ENCODE results near the gene MPG.

Gene MPG

DNA sequence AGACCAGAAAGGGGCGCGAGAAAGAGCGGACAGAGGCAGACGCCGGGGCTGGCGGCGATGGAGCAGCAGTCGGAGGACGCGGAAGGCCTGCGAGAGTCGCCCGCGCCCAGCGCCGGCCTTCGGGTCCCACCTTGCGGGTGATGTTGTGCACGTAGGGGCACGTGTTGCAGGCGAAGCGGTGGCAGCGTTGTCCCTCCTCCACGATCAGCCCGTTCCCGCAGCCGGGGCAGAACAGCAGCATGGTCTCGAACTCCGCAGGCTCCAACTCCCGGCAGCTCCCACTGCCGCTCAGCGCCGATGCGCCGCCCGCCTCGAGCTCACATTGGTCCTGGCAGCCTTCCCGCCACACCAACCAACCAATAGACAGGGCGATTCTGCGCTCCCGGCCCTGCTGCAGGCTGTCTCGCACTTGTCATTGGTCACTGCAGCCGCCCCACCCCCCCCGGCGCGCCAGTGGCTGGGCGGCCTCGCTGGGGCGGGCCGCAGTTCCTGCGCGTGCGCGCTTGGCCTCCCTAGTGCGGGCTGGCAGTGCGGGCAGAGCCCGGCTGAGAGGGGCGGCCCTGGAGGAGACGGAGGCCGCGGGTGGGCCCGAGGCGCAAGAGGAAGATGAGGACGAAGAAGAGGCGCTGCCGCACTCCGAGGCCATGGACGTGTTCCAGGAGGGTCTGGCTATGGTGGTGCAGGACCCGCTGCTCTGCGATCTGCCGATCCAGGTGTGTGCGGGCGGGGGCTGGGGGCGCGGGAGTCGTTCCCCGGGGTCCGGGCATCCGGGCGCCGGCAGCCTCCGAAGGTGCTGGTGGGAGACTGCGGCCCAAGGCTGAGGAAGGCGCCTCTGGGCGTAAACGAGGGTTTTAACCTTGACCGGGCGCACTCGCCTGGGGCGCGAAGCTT, 24.4 kb upstream of the MPG start, which contains the start of the genes POLR3K and SNRNP25:
TSS of gene POLR3K (minus strand) at position 263 of the 891 bp plus-strand sequence. CDS start at position 241, 22 bp downstream.
TSS of gene SNRNP25 (plus strand) at position 483 of the 891 bp plus-strand sequence. CDS start at position 672, 189 bp downstream.
- peak; percentile 93 to 99 for DNase-seq

DNA sequence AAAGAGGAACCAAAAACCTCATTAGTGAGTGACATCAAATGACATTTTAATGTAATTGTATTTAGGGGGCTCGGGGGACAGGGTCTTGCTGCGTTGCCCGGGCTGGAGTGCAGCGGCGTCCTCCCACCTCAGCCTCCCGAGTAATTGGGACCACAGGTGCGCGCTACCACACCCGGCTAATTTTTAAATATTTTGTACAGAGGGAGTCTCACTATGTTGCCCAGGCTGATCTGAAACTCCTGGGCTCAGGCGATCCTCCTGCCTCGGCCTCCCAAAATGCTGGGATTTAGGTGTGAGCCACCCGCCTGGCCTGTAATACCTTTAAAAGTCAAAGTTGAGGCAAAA, 23.8 kb upstream of the MPG start:
- no peak for DNase-seq

DNA sequence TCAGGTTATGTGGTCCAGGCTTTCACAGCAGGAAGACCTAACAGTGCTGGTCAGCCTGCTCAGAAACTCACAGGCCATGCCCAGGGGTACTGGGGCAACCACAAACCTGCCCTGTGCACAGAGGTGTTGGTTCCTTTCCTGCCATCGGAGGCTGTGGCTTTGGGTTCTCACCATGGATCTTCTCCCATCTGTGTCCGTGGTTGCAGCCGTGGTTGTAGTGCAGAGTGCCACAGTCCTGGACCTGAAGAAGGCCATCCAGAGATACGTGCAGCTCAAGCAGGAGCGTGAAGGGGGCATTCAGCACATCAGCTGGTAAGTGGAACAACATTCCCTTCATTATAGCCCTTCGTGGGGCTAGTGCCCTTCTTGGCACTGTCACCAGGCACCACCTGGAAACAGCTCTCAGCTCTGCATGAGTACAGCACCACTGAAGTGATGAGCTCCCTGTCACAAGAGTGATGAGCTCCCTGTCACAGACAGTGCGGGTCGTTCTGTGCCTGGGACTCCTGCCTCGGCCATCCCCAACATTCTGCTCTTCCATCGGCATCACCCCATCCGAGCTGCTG, 22.4 kb upstream of the MPG start:
- DNase-seq = no peak

GRCh38 chr16:56231-56927, 21.6 kb upstream of the MPG start:
- DNase-seq = no peak

- no peak for DNase-seq
These were observed 20.3 kb upstream of the MPG start for GRCh38 chr16:57711-58110.

- DNase-seq = no peak
These were observed 19.3 kb upstream of the MPG start for GRCh38 chr16:58491-59439.

GRCh38 chr16:59440-60059, 18.5 kb upstream of the MPG start:
- DNase-seq = no peak

GRCh38 chr16:60166-60565, 17.9 kb upstream of the MPG start:
- no peak for DNase-seq

DNA sequence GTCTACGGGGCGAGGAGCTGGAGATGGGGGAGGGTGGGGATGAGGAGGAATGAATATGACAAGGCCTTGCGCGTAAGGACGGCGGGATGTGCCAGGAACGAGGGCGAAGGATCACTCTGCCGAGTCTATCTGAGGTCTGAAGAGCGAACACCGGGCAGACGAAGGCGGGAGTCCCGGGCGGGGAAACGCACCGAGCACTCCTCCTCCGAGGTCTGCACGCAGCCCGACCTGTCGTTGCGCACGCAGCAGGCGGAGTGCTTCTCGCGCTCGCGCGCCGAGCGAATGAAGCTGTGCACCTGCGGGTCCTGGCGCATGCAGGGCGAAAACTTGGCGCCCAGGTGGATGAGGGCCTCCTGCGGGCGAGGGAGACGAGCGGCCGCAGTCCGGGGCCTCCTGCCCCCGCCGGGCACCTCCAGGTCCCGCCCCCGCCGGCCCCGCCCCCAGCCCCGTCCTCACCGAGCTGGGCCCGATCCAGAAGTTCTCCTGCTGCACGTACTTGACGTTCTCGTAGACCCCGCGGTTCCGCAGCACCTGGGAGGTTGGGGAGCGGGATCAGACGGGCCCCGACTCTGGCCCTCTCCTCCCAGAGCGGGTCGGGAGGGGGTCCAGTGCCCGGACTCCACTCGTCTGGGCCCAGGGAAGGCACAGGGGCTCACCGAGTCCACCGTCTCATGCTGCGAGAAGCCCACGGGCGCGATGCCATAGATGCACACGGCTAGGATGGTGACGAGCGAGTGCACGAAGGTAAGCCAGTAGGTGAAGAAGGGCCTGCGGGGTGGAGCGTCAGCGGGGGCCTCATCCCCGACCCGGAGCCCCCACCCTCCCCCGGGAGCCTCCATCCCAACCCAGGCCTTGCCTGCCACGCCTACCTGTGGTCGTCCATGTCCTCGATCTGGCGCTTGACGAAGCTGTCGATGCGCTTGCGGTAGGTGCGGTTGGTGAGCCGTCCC, 16.8 kb upstream of the MPG start:
- no peak for DNase-seq

DNA sequence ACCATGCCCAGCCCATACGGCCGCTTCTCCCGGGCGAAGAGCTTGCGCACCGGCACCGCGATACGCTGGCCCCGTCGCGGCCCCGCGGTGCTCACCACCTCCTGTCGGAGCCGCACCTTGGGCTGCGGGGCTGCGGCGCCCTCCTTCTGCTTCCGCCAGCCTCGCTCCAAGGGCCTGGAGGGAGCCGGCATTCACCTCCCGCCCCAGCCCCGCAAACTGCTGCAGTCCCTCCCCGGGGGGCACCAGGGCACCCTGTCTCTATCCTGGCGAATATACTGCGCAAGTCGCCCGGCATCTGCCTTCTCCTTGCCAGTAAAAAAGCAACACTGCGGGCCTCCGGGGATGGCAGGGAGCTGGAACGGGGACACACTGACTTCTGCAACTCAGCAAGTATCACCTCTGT, 16.1 kb upstream of the MPG start:
- no peak for DNase-seq

DNA sequence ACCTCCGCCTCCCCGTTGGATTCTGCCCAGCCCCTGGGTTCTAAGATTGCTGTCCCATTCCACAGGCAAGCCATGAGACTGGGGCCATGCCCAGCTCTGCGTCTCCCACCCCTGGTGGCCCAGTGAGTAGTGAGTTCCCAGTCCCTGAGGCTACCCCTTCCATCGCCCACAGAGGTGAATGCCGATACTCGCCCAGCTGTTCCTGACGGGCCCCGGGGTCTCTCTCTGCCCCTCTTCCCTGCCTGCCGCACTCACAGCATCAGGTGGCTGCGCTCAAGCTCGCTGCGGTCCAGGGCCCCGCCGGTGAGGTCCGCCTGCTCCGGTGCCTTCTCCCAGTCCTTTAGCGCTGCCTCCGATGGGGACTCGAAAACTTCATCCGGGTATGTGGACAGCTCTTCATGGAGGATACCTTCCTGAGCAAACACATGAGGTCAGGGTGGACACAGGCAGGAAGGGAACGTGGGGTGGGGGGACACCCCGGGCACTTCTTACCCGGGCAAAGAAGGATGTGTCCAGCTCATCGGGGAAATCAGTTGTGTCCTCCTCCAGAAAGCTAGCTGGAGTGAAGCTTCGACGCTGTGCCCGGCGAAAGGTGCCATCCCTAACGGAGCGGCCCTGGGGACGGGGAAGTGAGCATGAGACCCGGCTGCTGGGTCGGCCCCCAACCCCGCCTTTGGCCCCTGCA, 15.6 kb upstream of the MPG start:
- DNase-seq = no peak

DNA sequence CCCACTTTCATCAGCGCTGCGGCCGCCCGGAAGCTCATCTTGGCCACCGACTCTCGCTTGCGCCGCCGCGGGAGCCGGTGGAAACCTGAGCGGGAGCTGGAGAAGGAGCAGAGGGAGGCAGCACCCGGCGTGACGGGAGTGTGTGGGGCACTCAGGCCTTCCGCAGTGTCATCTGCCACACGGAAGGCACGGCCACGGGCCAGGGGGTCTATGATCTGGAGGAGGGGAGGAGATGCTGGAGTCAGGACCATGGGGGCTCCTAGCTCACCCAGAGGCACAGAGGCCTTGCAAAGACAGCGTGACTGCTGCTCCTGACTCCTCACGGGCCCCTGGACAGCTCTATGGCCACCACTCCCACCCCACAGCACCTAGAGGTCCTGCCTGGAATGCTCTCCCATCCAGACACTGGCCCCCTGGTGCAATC, 15.0 kb upstream of the MPG start:
- no peak for DNase-seq

- DNase-seq = no peak
These were observed 14.6 kb upstream of the MPG start for GRCh38 chr16:63466-63865.

DNA sequence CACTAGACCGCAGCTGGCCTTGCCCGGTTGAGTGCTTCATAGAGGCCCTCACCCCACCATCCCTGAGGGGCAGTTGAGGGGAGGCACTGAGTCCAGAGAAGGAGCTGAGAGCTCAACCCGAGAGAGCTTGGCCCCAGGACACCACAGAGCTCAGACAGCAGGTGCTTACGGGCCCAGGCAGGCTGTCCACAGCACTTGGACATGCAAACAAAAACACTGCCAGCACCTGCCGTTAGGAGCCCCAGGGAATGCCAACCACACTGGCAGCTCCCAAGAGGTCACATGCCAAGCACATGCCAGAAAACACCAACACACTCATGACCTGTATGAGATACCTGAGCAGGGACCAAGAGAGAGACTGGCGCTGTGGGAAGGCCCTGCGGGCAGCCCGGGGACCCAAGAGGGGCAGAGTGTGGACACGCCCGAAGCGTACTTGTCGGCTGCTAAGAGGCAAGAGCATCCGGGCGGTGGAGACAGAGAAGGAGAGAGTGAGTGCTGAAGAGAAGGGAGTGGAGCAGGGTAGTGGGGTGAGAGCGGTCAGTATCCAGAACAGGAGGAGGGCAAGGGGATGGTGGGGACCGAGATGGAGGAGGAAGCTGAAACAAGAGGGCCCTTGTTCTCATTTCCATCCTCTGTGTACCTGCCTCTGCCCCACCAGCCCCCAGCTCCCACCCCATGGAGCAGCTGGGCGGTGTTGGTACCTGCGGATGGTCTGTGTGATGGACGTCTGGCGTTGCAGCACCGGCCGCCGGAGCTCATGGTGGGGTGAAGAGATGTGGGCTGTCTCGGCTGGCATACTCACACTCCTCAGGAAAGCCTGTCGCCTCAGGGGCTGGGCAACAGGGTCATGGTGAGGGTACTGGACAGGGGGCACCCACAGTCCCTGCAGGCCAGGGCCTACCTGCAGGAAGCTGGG, 13.8 kb upstream of the MPG start:
- DNase-seq = no peak

DNA sequence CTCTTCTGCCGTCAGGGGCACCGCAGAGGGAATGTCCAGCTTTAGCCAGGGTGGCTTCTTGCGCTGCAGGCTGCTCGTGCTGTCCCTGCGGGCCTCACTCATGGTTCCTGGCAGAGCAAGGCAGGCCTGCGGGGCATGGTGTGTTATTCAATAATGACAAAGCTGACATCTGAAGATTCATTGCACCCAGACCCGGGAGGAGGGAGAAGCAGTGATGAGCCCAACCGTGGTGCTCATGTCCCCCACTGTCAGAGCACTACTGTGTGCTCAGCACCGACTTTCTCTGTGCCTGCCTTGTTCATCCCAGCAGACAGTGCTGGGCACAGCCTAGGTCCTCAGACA, 13.1 kb upstream of the MPG start:
- DNase-seq = no peak

- peak; percentile 80 to 84 for DNase-seq
These were observed 12.3 kb upstream of the MPG start for GRCh38 chr16:65745-66144.

- DNase-seq = no peak
These were observed 11.5 kb upstream of the MPG start for GRCh38 chr16:66309-67182.

- no peak for DNase-seq
These were observed 10.7 kb upstream of the MPG start for GRCh38 chr16:67183-67791.
